HUES64 (cell line): ENCODE results near the gene TIPARP.

Experiments
- H3K27ac ChIP-seq: 2 replicates; pipeline ENCODE4 v1.7.0; 2013; ENCODE audit warnings: low read depth, low read length, inconsistent platforms
- H3K27me3 ChIP-seq: 2 replicates; pipeline ENCODE4 v1.6.1; 2013; ENCODE audit warnings: mild to moderate bottlenecking, low read length; ENCODE audit not compliant: insufficient read depth
- H3K36me3 ChIP-seq: 2 replicates; pipeline ENCODE4 v1.6.1; 2013; ENCODE audit warnings: mild to moderate bottlenecking, low read length; ENCODE audit not compliant: insufficient read depth
- H3K4me1 ChIP-seq: 2 replicates; pipeline ENCODE4 v1.6.1; 2013; ENCODE audit warnings: mild to moderate bottlenecking, low read length, moderate library complexity; ENCODE audit not compliant: insufficient read depth
- H3K4me3 ChIP-seq: 2 replicates; pipeline ENCODE4 v1.5.1; 2013; ENCODE audit warnings: mild to moderate bottlenecking, low read length, moderate library complexity
- H3K9ac ChIP-seq: 2 replicates; pipeline ENCODE4 v1.6.1; 2013; ENCODE audit warnings: mild to moderate bottlenecking, low read depth, low read length
- H3K9me3 ChIP-seq: 2 replicates; pipeline ENCODE4 v1.6.1; 2013; ENCODE audit warnings: low read depth, low read length; ENCODE audit not compliant: insufficient read depth
- WGBS: fragments of 150-250, 120-280 bp; methylation state at CpG from one replicate; pipeline ENCODE4 v1.1.7; 2013; ENCODE audit warnings: missing lambda C conversion rate; 5-methylcytosine and 5-hydroxymethylcytosine counted together

The TIPARP gene

GRCh38 chr3:156680243-156680914, 6.0 kb downstream of the TIPARP start:
- no peak overlapping the region for H3K9ac ChIP-seq
- H3K4me3 ChIP-seq, result no peak overlapping the region
- H3K9me3 ChIP-seq, result no peaks in the 10 kb centered on the region
- peaks cover 31% of the 10 kb centered on the region for H3K36me3 ChIP-seq
- peaks cover 13% of the 10 kb centered on the region for H3K27me3 ChIP-seq
- WGBS, result 88% methylated on average over 1 of the region's 2 CpGs
- peaks cover 22% of the 10 kb centered on the region for H3K4me1 ChIP-seq
- H3K27ac ChIP-seq, result 0 out of 2 replicates have a peak overlapping the region, but pooled peaks have one; percentile 9

GRCh38 chr3:156681002-156681401, 6.6 kb downstream of the TIPARP start:
- peaks cover 11% of the 10 kb centered on the region for H3K27me3 ChIP-seq
- H3K4me1 ChIP-seq, result peaks cover 20% of the 10 kb centered on the region
- H3K9ac ChIP-seq, result no peak overlapping the region
- H3K27ac ChIP-seq, result no peak overlapping the region
- no peaks in the 10 kb centered on the region for H3K9me3 ChIP-seq
- H3K4me3 ChIP-seq, result no peak overlapping the region
- H3K36me3 ChIP-seq, result peaks cover 31% of the 10 kb centered on the region
- WGBS, result 81% methylated on average over 4 of the region's 4 CpGs

- H3K9me3 ChIP-seq, result no peaks in the 10 kb centered on the region
- no peak overlapping the region for H3K27ac ChIP-seq
- H3K36me3 ChIP-seq, result peaks cover 31% of the 10 kb centered on the region
- no peak overlapping the region for H3K9ac ChIP-seq
- H3K27me3 ChIP-seq, result no peaks in the 10 kb centered on the region
- H3K4me3 ChIP-seq, result no peak overlapping the region
- 90% methylated on average over 1 of the region's 1 CpG for WGBS
- peaks cover 7% of the 10 kb centered on the region; the same call in 1 of the 2 replicates for H3K4me1 ChIP-seq
These were observed 8.1 kb downstream of the TIPARP start for GRCh38 chr3:156682501-156682900.

DNA sequence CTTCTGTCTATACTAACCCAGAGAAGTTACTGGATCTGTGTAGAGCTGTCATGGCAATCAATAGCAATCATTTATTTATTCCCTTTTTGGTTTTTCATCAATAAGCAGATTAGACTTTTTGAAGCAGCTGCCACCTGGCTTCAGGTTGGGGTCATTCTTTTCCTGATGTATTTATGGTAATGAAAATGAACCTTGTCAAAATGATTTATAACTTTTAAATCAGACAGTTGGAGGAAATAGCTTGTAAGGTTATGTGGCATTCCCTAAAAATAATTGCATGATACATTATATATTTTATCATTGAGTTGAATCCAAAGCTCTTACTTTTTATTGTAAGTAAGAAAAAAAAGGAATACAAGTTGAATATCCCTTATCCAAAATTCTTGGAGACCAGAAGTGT, 8.6 kb downstream of the TIPARP start:
- Histone ChIP-seq H3K9ac (no peak overlapping the region), H3K36me3 (peaks cover 26% of the 10 kb centered on the region), H3K27me3 (no peaks in the 10 kb centered on the region), H3K4me1 (peaks cover 7% of the 10 kb centered on the region; the same call in 1 of the 2 replicates), H3K4me3 (no peak overlapping the region), H3K27ac (no peak overlapping the region), H3K9me3 (no peaks in the 10 kb centered on the region)

- Histone ChIP-seq H3K9ac (no peak overlapping the region), H3K36me3 (peaks cover 6% of the 10 kb centered on the region; the same call in 1 of the 2 replicates), H3K27ac (no peak overlapping the region; the same call in 1 of the 2 replicates), H3K4me1 (peaks cover 7% of the 10 kb centered on the region; the same call in 1 of the 2 replicates), H3K4me3 (no peak overlapping the region), H3K9me3 (no peaks in the 10 kb centered on the region), H3K27me3 (no peaks in the 10 kb centered on the region)
- WGBS, result 86% methylated on average over 2 of the region's 2 CpGs
These were observed 10.8 kb downstream of the TIPARP start for GRCh38 chr3:156685198-156685597.

DNA sequence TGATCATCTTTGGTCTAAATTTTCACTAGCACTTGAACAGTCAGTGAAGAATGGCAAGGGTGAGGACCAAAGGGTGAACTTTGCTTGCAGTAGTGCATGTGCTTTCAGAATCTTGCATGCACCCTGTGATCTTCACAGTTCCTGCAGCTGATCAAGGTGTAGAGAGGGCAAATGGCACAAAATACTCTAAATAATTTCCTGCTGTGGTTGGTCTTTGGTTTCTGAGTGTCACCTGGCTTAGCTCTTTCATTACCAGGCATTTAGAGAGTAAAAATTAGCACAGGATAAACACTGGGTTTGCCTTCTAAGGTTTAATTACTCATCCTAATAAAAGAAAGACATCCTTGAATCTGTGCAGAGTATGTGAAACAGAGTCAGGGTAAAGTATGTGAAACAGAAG, 11.4 kb downstream of the TIPARP start:
- Histone ChIP-seq H3K9ac (no peak overlapping the region), H3K36me3 (0 out of 2 replicates have a peak, but pooled peaks cover 3% of the 10 kb centered on the region), H3K4me3 (no peak overlapping the region), H3K27ac (no peak overlapping the region), H3K4me1 (peaks cover 7% of the 10 kb centered on the region; the same call in 1 of the 2 replicates), H3K9me3 (no peaks in the 10 kb centered on the region), H3K27me3 (no peaks in the 10 kb centered on the region)

DNA sequence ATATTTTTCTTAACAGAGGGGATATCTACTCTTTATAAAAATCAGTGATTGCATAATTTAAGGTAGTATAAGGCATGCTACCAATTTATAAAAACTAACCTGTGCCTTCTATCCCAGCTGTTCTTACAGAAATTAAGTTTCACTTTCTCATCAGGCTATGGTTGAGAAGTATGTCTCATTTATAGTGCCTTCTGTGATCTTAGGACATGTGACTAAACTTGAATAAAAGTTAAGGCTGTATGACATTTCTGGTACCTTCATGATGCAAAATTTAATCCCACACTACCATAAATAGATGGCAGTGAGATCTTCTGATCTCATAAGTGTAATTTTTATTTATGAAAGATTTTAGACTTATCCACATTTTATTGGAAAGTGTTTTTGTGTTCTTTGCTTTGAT, 12.6 kb downstream of the TIPARP start:
- Histone ChIP-seq H3K4me1 (peaks cover 7% of the 10 kb centered on the region; the same call in 1 of the 2 replicates), H3K36me3 (0 out of 2 replicates have a peak, but pooled peaks cover under 1% of the 10 kb centered on the region), H3K27ac (no peak overlapping the region)

DNA sequence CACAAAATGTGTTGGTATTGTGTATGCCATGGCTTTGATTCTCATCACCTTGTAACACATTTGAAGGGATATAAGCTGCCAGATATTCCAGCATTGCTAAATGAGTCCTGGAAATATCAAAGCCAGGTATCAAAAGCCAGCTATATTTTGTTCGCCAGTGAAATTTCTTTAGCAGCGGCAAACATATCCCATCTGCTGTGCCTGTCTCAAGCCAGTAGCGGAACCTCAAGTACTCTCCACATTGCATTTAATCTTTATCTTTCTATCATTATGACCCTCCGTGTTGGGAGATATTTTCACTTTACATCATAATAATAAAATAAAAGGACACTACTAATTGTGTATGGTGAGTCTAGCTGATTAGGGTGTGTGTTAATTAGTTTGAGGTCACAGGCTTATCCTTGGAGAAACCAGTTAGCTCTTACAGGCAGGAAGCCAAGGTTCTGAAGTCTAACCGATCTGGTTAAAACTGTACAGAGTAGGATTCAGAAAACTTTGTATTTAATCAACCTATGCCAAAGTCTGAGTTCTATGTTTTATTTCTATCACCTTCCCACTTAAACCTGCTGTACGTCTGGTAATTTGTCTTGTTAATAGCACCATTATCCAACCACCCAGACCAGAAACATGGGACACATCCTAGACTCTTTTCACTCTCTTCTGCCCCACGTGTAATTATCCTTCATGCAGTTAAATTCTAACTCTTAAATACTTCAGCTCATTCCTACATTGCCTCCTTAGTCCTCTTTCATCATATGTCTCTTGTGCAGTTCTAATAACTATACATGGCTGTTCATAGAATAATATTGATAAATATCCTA, 14.5 kb downstream of the TIPARP start:
- H3K9ac ChIP-seq, result no peak overlapping the region
- H3K9me3 ChIP-seq, result no peaks in the 10 kb centered on the region
- H3K36me3 ChIP-seq, result 0 out of 2 replicates have a peak, but pooled peaks cover under 1% of the 10 kb centered on the region
- H3K27ac ChIP-seq, result no peak overlapping the region
- no peaks in the 10 kb centered on the region for H3K27me3 ChIP-seq
- H3K4me3 ChIP-seq, result no peak overlapping the region
- H3K4me1 ChIP-seq, result peaks cover 7% of the 10 kb centered on the region; the same call in 1 of the 2 replicates
- WGBS, result 94% methylated on average over 6 of the region's 7 CpGs

More for the DNA sequence above, 12.6 kb downstream of the TIPARP start:
- Histone ChIP-seq H3K9ac (no peak overlapping the region), H3K9me3 (no peaks in the 10 kb centered on the region), H3K27me3 (no peaks in the 10 kb centered on the region), H3K4me3 (no peak overlapping the region)

GRCh38 chr3:156689608-156690007, 15.2 kb downstream of the TIPARP start:
- Histone ChIP-seq H3K36me3 (peaks cover 8% of the 10 kb centered on the region), H3K9me3 (no peaks in the 10 kb centered on the region), H3K9ac (no peak overlapping the region), H3K4me3 (no peak overlapping the region), H3K27ac (no peak overlapping the region), H3K27me3 (no peaks in the 10 kb centered on the region), H3K4me1 (peaks cover 7% of the 10 kb centered on the region; the same call in 1 of the 2 replicates)
- 0% methylated on average over 1 of the region's 1 CpG for WGBS

DNA sequence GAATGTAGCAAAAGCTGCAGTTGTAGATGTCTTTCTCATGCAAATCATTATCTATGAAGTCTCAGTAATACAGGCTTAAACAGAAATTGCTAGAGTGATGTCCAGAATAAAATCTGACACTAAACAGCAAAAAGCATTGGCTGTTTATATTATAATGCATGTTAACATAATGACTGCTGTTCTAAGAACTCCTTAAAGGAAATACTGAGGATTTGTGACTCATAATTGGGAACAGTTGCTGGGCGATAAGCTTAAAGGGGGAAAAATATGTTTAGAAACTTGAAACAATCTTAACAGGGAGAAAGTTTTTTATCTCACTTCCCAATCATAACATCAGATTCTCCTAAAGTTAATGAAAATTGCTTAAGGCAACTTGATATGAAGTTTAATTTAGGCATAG, 17.5 kb downstream of the TIPARP start:
- H3K4me3 ChIP-seq, result no peak overlapping the region
- no peaks in the 10 kb centered on the region for H3K27me3 ChIP-seq
- H3K9me3 ChIP-seq, result no peaks in the 10 kb centered on the region
- H3K36me3 ChIP-seq, result peaks cover 30% of the 10 kb centered on the region
- H3K27ac ChIP-seq, result no peak overlapping the region
- WGBS, result 80% methylated on average over 1 of the region's 1 CpG
- no peaks in the 10 kb centered on the region; the same call in 1 of the 2 replicates for H3K4me1 ChIP-seq
- no peak overlapping the region for H3K9ac ChIP-seq

GRCh38 chr3:156693166-156693565, 18.8 kb downstream of the TIPARP start:
- Histone ChIP-seq H3K27ac (no peak overlapping the region), H3K4me1 (no peaks in the 10 kb centered on the region; the same call in 1 of the 2 replicates), H3K9ac (no peak overlapping the region), H3K4me3 (no peak overlapping the region), H3K27me3 (no peaks in the 10 kb centered on the region), H3K9me3 (no peaks in the 10 kb centered on the region), H3K36me3 (peaks cover 41% of the 10 kb centered on the region)
- 100% methylated on average over 1 of the region's 2 CpGs for WGBS
